HepG2 (cell line): ENCODE measurements around the gene HDGF. TPM values are rescaled to one million over a fixed set of nuclear protein-coding genes. Genes with fewer than 3 reads are reported as not detected.

Experiments used
- ARID3A ChIP-seq: IDR thresholded peaks from 2 replicates; pipeline ENCODE4 v1.6.1; 2012; ENCODE audit warnings: low read depth, low read length, improper control_type of control experiment
- CEBPB ChIP-seq: IDR thresholded peaks from 2 replicates; pipeline ENCODE4 v1.6.1; 2011; ENCODE audit warnings: low read depth, low read length, improper control_type of control experiment, borderline replicate concordance
- CEBPG ChIP-seq: IDR thresholded peaks from 2 replicates; pipeline ENCODE4 v1.6.1; 2016
- FOXA1 ChIP-seq, 2 experiments: fragments of 450-650 bp in 1 of 2; sonication (generic) in 1 of 2; formaldehyde crosslinking in 1 of 2; IDR thresholded peaks; 2 replicates each; pipeline versions ENCODE4 v1.4.0 to v1.6.1; 2016 to 2020; ENCODE audit warnings: missing genetic modification reagents in 1 of 2
- FOXA3 ChIP-seq: IDR thresholded peaks from 2 replicates; pipeline ENCODE4 v1.6.1; 2016; ENCODE audit warnings: missing genetic modification reagents, missing compliant biosample characterization
- GLMP ChIP-seq: sonication (generic); formaldehyde crosslinking; IDR thresholded peaks from 2 replicates; pipeline ENCODE4 v1.9.0; 2021; ENCODE audit warnings: missing genetic modification reagents, mild to moderate bottlenecking, borderline replicate concordance
- NFAT5 ChIP-seq: sonication (generic); formaldehyde crosslinking; IDR thresholded peaks from 2 replicates; pipeline ENCODE4 v1.4.0; 2020; ENCODE audit warnings: missing genetic modification reagents
- POLR2A ChIP-seq, 2 experiments: IDR thresholded peaks; 2 replicates each; pipeline ENCODE4 v1.6.1; 2011; ENCODE audit warnings: low read depth in 2 of 2, low read length in 2 of 2, mild to moderate bottlenecking in 1 of 2, moderate library complexity in 1 of 2; ENCODE audit not compliant: insufficient read depth in 1 of 2
- REL ChIP-seq: sonication (generic); formaldehyde crosslinking; conservative IDR thresholded peaks from 2 replicates; pipeline ENCODE4 v1.8.0; 2022; ENCODE audit warnings: mild to moderate bottlenecking, missing genetic modification reagents, moderate library complexity
- RFX1 ChIP-seq: fragments of 450-650 bp; IDR thresholded peaks from 2 replicates; pipeline ENCODE4 v1.6.1; 2017
- SAP130 ChIP-seq: IDR thresholded peaks from 2 replicates; pipeline ENCODE4 v1.6.1; 2016; ENCODE audit warnings: low read depth
- ZMYM3 ChIP-seq: sonication (generic); formaldehyde crosslinking; IDR thresholded peaks from 2 replicates; pipeline ENCODE4 v1.5.1; 2020; ENCODE audit warnings: mild to moderate bottlenecking, missing genetic modification reagents
- ZNF407 ChIP-seq: sonication (generic); formaldehyde crosslinking; IDR thresholded peaks from one replicate; pipeline ENCODE4 v1.5.1; 2020; ENCODE audit warnings: mild to moderate bottlenecking, missing genetic modification reagents; ENCODE audit errors: not compliant biosample characterization
- polyA plus RNA-seq, 8 experiments: library from polyadenylated mRNA; depleted of rRNA in 3 of 8; stranded (reverse) in 7 of 8; unstranded in 1 of 8; fragments of >200 nt; fragmentation: Illumina TruSeq in 4 of 8; extraction: Trizol in 4 of 8; gene quantifications; 2 replicates each; pipeline versions ENCODE4 v1.2.1 to v1.2.3, GENCODE V29; 2011 to 2016; ENCODE audit warnings: low read depth in 4 of 8, missing spikeins in 1 of 8, mixed read lengths in 1 of 8; ENCODE audit not compliant: insufficient read depth in 1 of 8
- total RNA-seq, 5 experiments: library from RNA; depleted of rRNA; stranded (reverse); fragments of >200 nt; fragmentation: Illumina TruSeq; extraction: Trizol; gene quantifications; 2 replicates each; pipeline ENCODE4 v1.2.3, GENCODE V29; 2016; ENCODE audit warnings: low read depth in 1 of 5

The HDGF gene
- total and polyA plus RNA-seq, 2 of the 13 experiments (the other 11 are each of a cell fraction or from before 2014, with no cell fraction given), result 156 to 196 TPM

- TF ChIP-seq FOXA1 (IDR thresholded peaks at IDR 0.05), result no peak
- peak; percentile 67 for TF ChIP-seq FOXA1 (CRISPR knock-in tag; IDR thresholded peaks at IDR 0.05)
- TF ChIP-seq GLMP, result no peak
- TF ChIP-seq REL (CRISPR knock-in tag), result no peak
- TF ChIP-seq FOXA3 (CRISPR knock-in tag), result peak; percentile 49
- TF ChIP-seq RFX1, result peak; percentile 53
- TF ChIP-seq POLR2A (IDR thresholded peaks at IDR 0.05; ENCODE audit: insufficient read depth in 1 of 2, low read depth in 2 of 2, low read length in 2 of 2), result 0 out of 4 replicates have a peak, but pooled peaks of 1 of the 2 experiments have one; percentile 27
- peak; percentile 49; the same call in 1 of the 2 replicates for TF ChIP-seq CEBPG (CRISPR knock-in tag)
- TF ChIP-seq CEBPB, result peak; percentile 87
- TF ChIP-seq ZNF407 (CRISPR knock-in tag), result no peak
- 0 out of 2 replicates have a peak, but pooled peaks have one; percentile 26 for TF ChIP-seq ARID3A
- peak; percentile 35; the same call in 1 of the 2 replicates for TF ChIP-seq SAP130 (CRISPR knock-in tag)
- TF ChIP-seq ZMYM3 (CRISPR knock-in tag), result peak; percentile 80
- TF ChIP-seq NFAT5 (CRISPR knock-in tag), result no peak
Measured at GRCh38 chr1:156752843-156753482, 1.5 kb upstream of the HDGF start (continued).
